ENCODE measurements around the gene HSPB8. TPM values are rescaled to one million over a fixed set of nuclear protein-coding genes. Genes with fewer than 3 reads are reported as not detected.

Gene HSPB8
- total and polyA plus RNA-seq, 2 of the 4 experiments (the other 2 are of a cell fraction): 12.9 to 25.8 TPM

DNA sequence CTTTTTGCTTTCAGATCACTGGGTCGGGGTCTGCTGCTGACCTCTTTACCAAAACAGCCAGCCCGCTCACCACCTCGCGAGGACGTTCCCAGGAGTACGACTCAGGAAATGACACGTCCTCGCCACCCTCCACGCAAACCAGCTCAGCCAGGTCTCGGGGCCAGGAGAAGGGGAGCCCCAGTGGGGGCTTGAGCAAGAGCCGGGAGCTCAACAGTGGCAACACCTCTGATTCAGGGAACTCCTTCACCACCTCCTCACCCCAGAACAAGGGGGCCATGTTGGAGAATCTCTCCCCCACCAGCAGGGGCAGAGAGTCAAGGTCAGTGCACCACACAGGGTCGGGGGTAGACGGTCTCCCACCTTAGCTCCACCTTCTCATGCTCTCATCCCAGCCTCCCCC lies 33.4 kb upstream of the HSPB8 start:
- DNase-seq (no peak), ATAC-seq (ENCODE audit: low read depth) (no peak)
- Histone ChIP-seq H2BK120ac (ENCODE audit: low read depth, low read length) (no peak overlapping the region), H2AFZ (replicated peaks; ENCODE audit: low read length, poor library complexity) (no peak overlapping the region), H3K23ac (ENCODE audit: low read depth, low read length) (no peak overlapping the region), H2BK20ac (ENCODE audit: low read depth, low read length) (no peak overlapping the region), H3K4me1 (ENCODE audit: control insufficient read depth, insufficient read depth, low read length) (no peaks in the 10 kb centered on the region), H2BK5ac (ENCODE audit: low read depth, low read length, poor library complexity, severe bottlenecking) (no peak overlapping the region), H3K9me1 (ENCODE audit: insufficient read depth, low read length) (no peaks in the 10 kb centered on the region), H3K14ac (replicated peaks; ENCODE audit: low read depth, low read length) (no peak overlapping the region), H2AK5ac (ENCODE audit: low read depth, low read length) (no peak overlapping the region), H3K9ac (ENCODE audit: low read depth, low read length) (no peak overlapping the region), H3K18ac (ENCODE audit: low read depth, low read length) (no peak overlapping the region), H3K4ac (ENCODE audit: low read depth, low read length) (no peak overlapping the region), H4K91ac (ENCODE audit: insufficient read depth, low read depth, low read length) (no peak overlapping the region), H2AK9ac (replicated peaks; ENCODE audit: low read depth, low read length, poor library complexity) (no peak overlapping the region), H3K27ac (ENCODE audit: insufficient read depth, low read length) (no peak overlapping the region), H3K36me3 (ENCODE audit: control insufficient read depth, insufficient read depth, low read length) (no peaks in the 10 kb centered on the region), H4K5ac (ENCODE audit: low read depth, low read length) (no peak overlapping the region), H2BK15ac (ENCODE audit: low read depth, low read length) (no peak overlapping the region), H3K4me2 (ENCODE audit: low read depth, low read length) (no peak overlapping the region), H3K4me3 (ENCODE audit: insufficient read depth, low read depth, low read length) (no peak overlapping the region), H3K27me3 (ENCODE audit: control insufficient read depth, insufficient read depth, low read length) (0 out of 2 replicates have a peak, but pooled peaks cover 2% of the 10 kb centered on the region), H3K56ac (ENCODE audit: extremely low read depth, insufficient read depth, low read length) (no peak overlapping the region), H4K20me1 (ENCODE audit: insufficient read depth, low read length) (no peaks in the 10 kb centered on the region), H3K79me1 (ENCODE audit: low read depth in 1 of 2, low read length in 2 of 2) (no peaks in the 10 kb centered on the region), H4K8ac (ENCODE audit: low read depth in 2 of 2, low read length in 2 of 2) (no peak overlapping the region), H3K9me3 (ENCODE audit: control insufficient read depth, insufficient read depth, low read length) (no peaks in the 10 kb centered on the region)
- in situ Hi-C loops (cut with MboI; ENCODE audit: low sequenced_read_pairs) (no loop called here), intact Hi-C loops (cut with micrococcal nuclease) (no loop called here), dilution Hi-C loops (cut with HindIII; ENCODE audit: low sequenced_read_pairs, unreplicated experiment) (no loop called here)
- ChIA-PET POLR2A (ENCODE audit: unreplicated experiment) (no interaction called here), CTCF (no interaction called here)
- TF ChIP-seq SMC3 (IDR thresholded peaks at IDR 0.05; ENCODE audit: low read depth, low read length) (no peak), CTCF (conservative IDR thresholded peaks at IDR 0.05; ENCODE audit: low read depth, low read length) (no peak), FOS (IDR thresholded peaks at IDR 0.05; ENCODE audit: low read depth, low read length) (no peak), CEBPB (IDR thresholded peaks at IDR 0.05; ENCODE audit: low read depth, low read length) (no peak), POLR2A (IDR thresholded peaks at IDR 0.05; ENCODE audit: low read depth, low read length) (no peak), CHD1 (IDR thresholded peaks at IDR 0.05; ENCODE audit: low read depth, low read length) (no peak), RCOR1 (IDR thresholded peaks at IDR 0.05; ENCODE audit: insufficient replicate concordance, low read length) (no peak), MAZ (IDR thresholded peaks at IDR 0.05; ENCODE audit: borderline replicate concordance, low read depth, low read length) (no peak), MAFK (IDR thresholded peaks at IDR 0.05; ENCODE audit: low read depth, low read length) (no peak), MXI1 (IDR thresholded peaks at IDR 0.05; ENCODE audit: borderline replicate concordance, low read depth, low read length) (no peak)
- TF ChIP-seq, protein P1, sequence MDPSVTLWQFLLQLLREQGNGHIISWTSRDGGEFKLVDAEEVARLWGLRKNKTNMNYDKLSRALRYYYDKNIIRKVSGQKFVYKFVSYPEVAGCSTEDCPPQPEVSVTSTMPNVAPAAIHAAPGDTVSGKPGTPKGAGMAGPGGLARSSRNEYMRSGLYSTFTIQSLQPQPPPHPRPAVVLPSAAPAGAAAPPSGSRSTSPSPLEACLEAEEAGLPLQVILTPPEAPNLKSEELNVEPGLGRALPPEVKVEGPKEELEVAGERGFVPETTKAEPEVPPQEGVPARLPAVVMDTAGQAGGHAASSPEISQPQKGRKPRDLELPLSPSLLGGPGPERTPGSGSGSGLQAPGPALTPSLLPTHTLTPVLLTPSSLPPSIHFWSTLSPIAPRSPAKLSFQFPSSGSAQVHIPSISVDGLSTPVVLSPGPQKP (IDR thresholded peaks at IDR 0.05; ENCODE audit: borderline replicate concordance, low read depth, low read length): no peak
- no CpG with 5 or more reads among the region's 13 CpGs for WGBS, 2 experiments (ENCODE audit: extremely low coverage in 2 of 2, insufficient read length in 1 of 2)
- BruUV-seq (replicated peaks): no TSS peak

Measured in IMR-90 (cell line).